GM23338 (cell line): Measurements from ENCODE around the gene DCAF5. TPM values are rescaled to one million over a fixed set of nuclear protein-coding genes. Genes with fewer than 3 reads are reported as not detected.

Experiments used
- ATAC-seq: fragments of 200-7000 bp; cut with Tn5 transposase; 3 replicates; pipeline ENCODE4 v1.9.1; 2020
- DNase-seq: peaks from one replicate; pipeline ENCODE4 v3.0.0-alpha.2; 2015; ENCODE audit warnings: low spot score
- H2AFZ ChIP-seq: fragments of 200-600 bp; sonication (generic); 2 replicates; pipeline ENCODE4 v1.8.0; 2016; ENCODE audit warnings: antibody characterized with exemption, mild to moderate bottlenecking, moderate library complexity
- H3F3A ChIP-seq: fragments of 200-600 bp; sonication (generic); replicated peaks from 2 replicates; pipeline ENCODE4 v1.8.0; 2017; ENCODE audit warnings: antibody characterized with exemption, mixed run types, low read depth
- H3K27ac ChIP-seq: fragments of 200-600 bp; sonication (generic); 2 replicates; pipeline ENCODE4 v1.6.1; 2016; ENCODE audit warnings: low read depth
- H3K27me3 ChIP-seq: fragments of 200-600 bp; sonication (generic); 2 replicates; pipeline ENCODE4 v1.8.0; 2016; ENCODE audit warnings: mild to moderate bottlenecking, mixed run types, moderate library complexity; ENCODE audit not compliant: insufficient read depth
- H3K36me3 ChIP-seq: fragments of 200-600 bp; sonication (generic); 2 replicates; pipeline ENCODE4 v1.8.0; 2016; ENCODE audit warnings: mild to moderate bottlenecking; ENCODE audit not compliant: insufficient read depth
- H3K4me1 ChIP-seq: fragments of 200-600 bp; sonication (generic); 2 replicates; pipeline ENCODE4 v1.8.0; 2016; ENCODE audit warnings: mild to moderate bottlenecking, moderate library complexity; ENCODE audit not compliant: insufficient read depth
- H3K4me2 ChIP-seq: fragments of 200-600 bp; sonication (generic); 2 replicates; pipeline ENCODE4 v1.7.1; 2017; ENCODE audit warnings: mixed run types
- H3K4me3 ChIP-seq: fragments of 200-600 bp; sonication (generic); 2 replicates; pipeline ENCODE4 v1.6.1; 2016; ENCODE audit warnings: mixed run types
- H3K79me2 ChIP-seq: fragments of 200-600 bp; sonication (generic); replicated peaks from 2 replicates; pipeline ENCODE4 v1.8.0; 2017; ENCODE audit warnings: mild to moderate bottlenecking; ENCODE audit not compliant: insufficient read depth
- H3K9me2 ChIP-seq: fragments of 200-600 bp; sonication (generic); 2 replicates; pipeline ENCODE4 v1.8.0; 2017; ENCODE audit not compliant: insufficient read depth
- H4K20me1 ChIP-seq: fragments of 200-600 bp; sonication (generic); replicated peaks from 2 replicates; pipeline ENCODE4 v1.8.0; 2017; ENCODE audit warnings: mild to moderate bottlenecking; ENCODE audit not compliant: insufficient read depth
- H3K27ac Mint-ChIP-seq: 2 replicates; pipeline ENCODE4 v1.8.0; 2020; ENCODE audit warnings: inconsistent platforms, mild to moderate bottlenecking, moderate library complexity, mixed read lengths
- H3K27me3 Mint-ChIP-seq: 3 replicates; pipeline ENCODE4 v1.8.0; 2022; ENCODE audit warnings: low read depth, mild to moderate bottlenecking, moderate library complexity, mixed read lengths, inconsistent platforms; ENCODE audit not compliant: insufficient read depth, poor library complexity
- H3K36me3 Mint-ChIP-seq: 3 replicates; pipeline ENCODE4 v1.8.0; 2021; ENCODE audit warnings: low read depth, mild to moderate bottlenecking, inconsistent platforms, moderate library complexity, mixed read lengths
- H3K4me1 Mint-ChIP-seq: 3 replicates; pipeline ENCODE4 v1.8.0; 2020; ENCODE audit warnings: mild to moderate bottlenecking, inconsistent platforms, mixed read lengths
- H3K4me3 Mint-ChIP-seq: 3 replicates; pipeline ENCODE4 v1.8.0; 2021; ENCODE audit warnings: moderate library complexity, mild to moderate bottlenecking, inconsistent platforms, mixed read lengths
- H3K9me3 Mint-ChIP-seq: 3 replicates; pipeline ENCODE4 v1.8.0; 2020; ENCODE audit warnings: moderate library complexity, mild to moderate bottlenecking, inconsistent platforms, mixed read lengths
- CREB1 ChIP-seq: fragments of 250-450 bp; sonication (Bioruptor Pico); IDR thresholded peaks from 2 replicates; pipeline ENCODE4 v1.5.0; 2020; ENCODE audit warnings: low read depth, mild to moderate bottlenecking, moderate library complexity
- CTCF ChIP-seq, 2 experiments: fragments of 200-600 bp in 1 of 2; sonication (generic) in 1 of 2; conservative IDR thresholded peaks; 2 replicates each; pipeline versions ENCODE4 v1.5.1 to v1.6.1; 2016 to 2017; ENCODE audit warnings: antibody characterized with exemption in 2 of 2, low read depth in 2 of 2, mild to moderate bottlenecking in 2 of 2, moderate library complexity in 1 of 2
- EZH2 ChIP-seq: fragments of 200-600 bp; sonication (generic); IDR thresholded peaks from one replicate; pipeline ENCODE4 v1.8.0; 2017; ENCODE audit warnings: antibody characterized with exemption, mild to moderate bottlenecking, low read depth; ENCODE audit not compliant: unreplicated experiment
- EZH2phosphoT487 ChIP-seq: fragments of 200-600 bp; sonication (generic); IDR thresholded peaks from one replicate; pipeline ENCODE4 v1.8.1; 2018; ENCODE audit warnings: antibody characterized with exemption; ENCODE audit not compliant: unreplicated experiment
- JUNB ChIP-seq: IDR thresholded peaks from one replicate; pipeline ENCODE4 v1.6.1; 2016; ENCODE audit warnings: antibody characterized with exemption; ENCODE audit not compliant: unreplicated experiment
- NANOG ChIP-seq: IDR thresholded peaks from 2 replicates; pipeline ENCODE4 v1.6.1; 2016; ENCODE audit warnings: antibody characterized with exemption, borderline replicate concordance
- POLR2AphosphoS5 ChIP-seq: IDR thresholded peaks from 2 replicates; pipeline ENCODE4 v1.6.1; 2016; ENCODE audit warnings: antibody characterized with exemption, low read depth
- REST ChIP-seq: IDR thresholded peaks from one replicate; pipeline ENCODE4 v1.6.1; 2018; ENCODE audit warnings: antibody characterized with exemption; ENCODE audit not compliant: unreplicated experiment
- STAT1 ChIP-seq: IDR thresholded peaks from one replicate; pipeline ENCODE4 v1.6.1; 2016; ENCODE audit warnings: antibody characterized with exemption; ENCODE audit not compliant: unreplicated experiment
- ZNF114 ChIP-seq: fragments of 250-450 bp; sonication (Bioruptor Pico); IDR thresholded peaks from 2 replicates; pipeline ENCODE4 v1.5.0; 2020; ENCODE audit warnings: mild to moderate bottlenecking, moderate library complexity
- ZNF331 ChIP-seq: fragments of 250-450 bp; sonication (Bioruptor Pico); IDR thresholded peaks from 2 replicates; pipeline ENCODE4 v1.5.0; 2020; ENCODE audit warnings: low read depth, mild to moderate bottlenecking, moderate library complexity
- polyA plus RNA-seq: library from polyadenylated mRNA; unstranded; fragments of >200 nt; fragmentation: Nextera tagmentation; extraction: Ambion mirVana; gene quantifications from 2 replicates; pipeline ENCODE4 v1.2.1, GENCODE V29; 2016
- total RNA-seq: library from RNA; depleted of rRNA; stranded (reverse); fragments of >200 nt; shearing (Covaris generic); gene quantifications from 2 replicates; pipeline ENCODE4 v1.2.3, GENCODE V29; 2014
- TF ChIP-seq, protein P1 (sequence below): fragments of 250-450 bp; sonication (Bioruptor Pico); IDR thresholded peaks from 2 replicates; pipeline ENCODE4 v1.5.0; 2020; ENCODE audit warnings: mild to moderate bottlenecking, moderate library complexity
- TF ChIP-seq, protein P2 (sequence below): IDR thresholded peaks from 2 replicates; pipeline ENCODE4 v1.6.1; 2016; ENCODE audit warnings: antibody characterized with exemption

The DCAF5 gene
- total and polyA plus RNA-seq, 2 experiments from 2014 or later, result 14.0 to 15.2 TPM

GRCh38 chr14:69006346-69006745 is 146.6 kb downstream of the DCAF5 start:
- H4K20me1 ChIP-seq, result no peaks in the 10 kb centered on the region
- no peaks in the 10 kb centered on the region for H3F3A ChIP-seq
- Mint-ChIP-seq H3K36me3 (no peaks in the 10 kb centered on the region; the same call in 2 of the 3 replicates), H3K27ac (no peak overlapping the region), H3K27me3 (peaks cover 12% of the 10 kb centered on the region), H3K4me3 (no peak overlapping the region), H3K9me3 (no peaks in the 10 kb centered on the region), H3K4me1 (peaks cover 25% of the 10 kb centered on the region)
- DNase-seq (no peak), ATAC-seq (no peak)
- H3K4me1 ChIP-seq, result peaks cover 16% of the 10 kb centered on the region
- TF ChIP-seq CTCF (conservative IDR thresholded peaks at IDR 0.05; ENCODE audit: low read depth in 2 of 2) (no peak), ZNF114 (CRISPR knock-in tag) (no peak), CREB1 (CRISPR knock-in tag) (no peak), ZNF331 (CRISPR knock-in tag) (no peak), REST (no peak), POLR2AphosphoS5 (no peak), EZH2 (no peak), JUNB (no peak), STAT1 (no peak), NANOG (no peak), EZH2phosphoT487 (no peak)
- TF ChIP-seq, protein P1, sequence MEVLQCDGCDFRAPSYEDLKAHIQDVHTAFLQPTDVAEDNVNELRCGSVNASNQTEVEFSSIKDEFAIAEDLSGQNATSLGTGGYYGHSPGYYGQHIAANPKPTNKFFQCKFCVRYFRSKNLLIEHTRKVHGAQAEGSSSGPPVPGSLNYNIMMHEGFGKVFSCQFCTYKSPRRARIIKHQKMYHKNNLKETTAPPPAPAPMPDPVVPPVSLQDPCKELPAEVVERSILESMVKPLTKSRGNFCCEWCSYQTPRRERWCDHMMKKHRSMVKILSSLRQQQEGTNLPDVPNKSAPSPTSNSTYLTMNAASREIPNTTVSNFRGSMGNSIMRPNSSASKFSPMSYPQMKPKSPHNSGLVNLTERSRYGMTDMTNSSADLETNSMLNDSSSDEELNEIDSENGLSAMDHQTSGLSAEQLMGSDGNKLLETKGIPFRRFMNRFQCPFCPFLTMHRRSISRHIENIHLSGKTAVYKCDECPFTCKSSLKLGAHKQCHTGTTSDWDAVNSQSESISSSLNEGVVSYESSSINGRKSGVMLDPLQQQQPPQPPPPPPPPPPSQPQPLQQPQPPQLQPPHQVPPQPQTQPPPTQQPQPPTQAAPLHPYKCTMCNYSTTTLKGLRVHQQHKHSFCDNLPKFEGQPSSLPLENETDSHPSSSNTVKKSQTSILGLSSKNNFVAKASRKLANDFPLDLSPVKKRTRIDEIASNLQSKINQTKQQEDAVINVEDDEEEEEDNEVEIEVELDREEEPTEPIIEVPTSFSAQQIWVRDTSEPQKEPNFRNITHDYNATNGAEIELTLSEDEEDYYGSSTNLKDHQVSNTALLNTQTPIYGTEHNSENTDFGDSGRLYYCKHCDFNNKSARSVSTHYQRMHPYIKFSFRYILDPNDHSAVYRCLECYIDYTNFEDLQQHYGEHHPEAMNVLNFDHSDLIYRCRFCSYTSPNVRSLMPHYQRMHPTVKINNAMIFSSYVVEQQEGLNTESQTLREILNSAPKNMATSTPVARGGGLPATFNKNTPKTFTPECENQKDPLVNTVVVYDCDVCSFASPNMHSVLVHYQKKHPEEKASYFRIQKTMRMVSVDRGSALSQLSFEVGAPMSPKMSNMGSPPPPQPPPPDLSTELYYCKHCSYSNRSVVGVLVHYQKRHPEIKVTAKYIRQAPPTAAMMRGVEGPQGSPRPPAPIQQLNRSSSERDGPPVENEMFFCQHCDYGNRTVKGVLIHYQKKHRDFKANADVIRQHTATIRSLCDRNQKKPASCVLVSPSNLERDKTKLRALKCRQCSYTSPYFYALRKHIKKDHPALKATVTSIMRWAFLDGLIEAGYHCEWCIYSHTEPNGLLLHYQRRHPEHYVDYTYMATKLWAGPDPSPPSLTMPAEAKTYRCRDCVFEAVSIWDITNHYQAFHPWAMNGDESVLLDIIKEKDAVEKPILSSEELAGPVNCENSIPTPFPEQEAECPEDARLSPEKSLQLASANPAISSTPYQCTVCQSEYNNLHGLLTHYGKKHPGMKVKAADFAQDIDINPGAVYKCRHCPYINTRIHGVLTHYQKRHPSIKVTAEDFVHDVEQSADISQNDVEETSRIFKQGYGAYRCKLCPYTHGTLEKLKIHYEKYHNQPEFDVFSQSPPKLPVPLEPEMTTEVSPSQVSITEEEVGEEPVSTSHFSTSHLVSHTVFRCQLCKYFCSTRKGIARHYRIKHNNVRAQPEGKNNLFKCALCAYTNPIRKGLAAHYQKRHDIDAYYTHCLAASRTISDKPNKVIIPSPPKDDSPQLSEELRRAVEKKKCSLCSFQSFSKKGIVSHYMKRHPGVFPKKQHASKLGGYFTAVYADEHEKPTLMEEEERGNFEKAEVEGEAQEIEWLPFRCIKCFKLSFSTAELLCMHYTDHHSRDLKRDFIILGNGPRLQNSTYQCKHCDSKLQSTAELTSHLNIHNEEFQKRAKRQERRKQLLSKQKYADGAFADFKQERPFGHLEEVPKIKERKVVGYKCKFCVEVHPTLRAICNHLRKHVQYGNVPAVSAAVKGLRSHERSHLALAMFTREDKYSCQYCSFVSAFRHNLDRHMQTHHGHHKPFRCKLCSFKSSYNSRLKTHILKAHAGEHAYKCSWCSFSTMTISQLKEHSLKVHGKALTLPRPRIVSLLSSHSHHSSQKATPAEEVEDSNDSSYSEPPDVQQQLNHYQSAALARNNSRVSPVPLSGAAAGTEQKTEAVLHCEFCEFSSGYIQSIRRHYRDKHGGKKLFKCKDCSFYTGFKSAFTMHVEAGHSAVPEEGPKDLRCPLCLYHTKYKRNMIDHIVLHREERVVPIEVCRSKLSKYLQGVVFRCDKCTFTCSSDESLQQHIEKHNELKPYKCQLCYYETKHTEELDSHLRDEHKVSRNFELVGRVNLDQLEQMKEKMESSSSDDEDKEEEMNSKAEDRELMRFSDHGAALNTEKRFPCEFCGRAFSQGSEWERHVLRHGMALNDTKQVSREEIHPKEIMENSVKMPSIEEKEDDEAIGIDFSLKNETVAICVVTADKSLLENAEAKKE (CRISPR knock-in tag), result no peak
- TF ChIP-seq, protein P2, sequence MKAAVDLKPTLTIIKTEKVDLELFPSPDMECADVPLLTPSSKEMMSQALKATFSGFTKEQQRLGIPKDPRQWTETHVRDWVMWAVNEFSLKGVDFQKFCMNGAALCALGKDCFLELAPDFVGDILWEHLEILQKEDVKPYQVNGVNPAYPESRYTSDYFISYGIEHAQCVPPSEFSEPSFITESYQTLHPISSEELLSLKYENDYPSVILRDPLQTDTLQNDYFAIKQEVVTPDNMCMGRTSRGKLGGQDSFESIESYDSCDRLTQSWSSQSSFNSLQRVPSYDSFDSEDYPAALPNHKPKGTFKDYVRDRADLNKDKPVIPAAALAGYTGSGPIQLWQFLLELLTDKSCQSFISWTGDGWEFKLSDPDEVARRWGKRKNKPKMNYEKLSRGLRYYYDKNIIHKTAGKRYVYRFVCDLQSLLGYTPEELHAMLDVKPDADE, result no peak
- no peak overlapping the region for H3K4me3 ChIP-seq
- no peaks in the 10 kb centered on the region for H3K27me3 ChIP-seq
- H3K79me2 ChIP-seq, result no peaks in the 10 kb centered on the region
- no peaks in the 10 kb centered on the region for H3K9me2 ChIP-seq
- no peak overlapping the region for H3K27ac ChIP-seq
- no peak overlapping the region for H2AFZ ChIP-seq
- H3K4me2 ChIP-seq, result no peak overlapping the region
- H3K36me3 ChIP-seq, result no peaks in the 10 kb centered on the region
